ENCODE data around the gene TYSND1. TPM values are rescaled to one million over a fixed set of nuclear protein-coding genes. Genes with fewer than 3 reads are reported as not detected.
A peak's percentile ranks its signal among the peaks of the same experiment; 100 is the strongest.

TYSND1 gene
- total and polyA plus RNA-seq, 2 donors from 2014 or later, result 12.9 to 13.8 TPM

DNA sequence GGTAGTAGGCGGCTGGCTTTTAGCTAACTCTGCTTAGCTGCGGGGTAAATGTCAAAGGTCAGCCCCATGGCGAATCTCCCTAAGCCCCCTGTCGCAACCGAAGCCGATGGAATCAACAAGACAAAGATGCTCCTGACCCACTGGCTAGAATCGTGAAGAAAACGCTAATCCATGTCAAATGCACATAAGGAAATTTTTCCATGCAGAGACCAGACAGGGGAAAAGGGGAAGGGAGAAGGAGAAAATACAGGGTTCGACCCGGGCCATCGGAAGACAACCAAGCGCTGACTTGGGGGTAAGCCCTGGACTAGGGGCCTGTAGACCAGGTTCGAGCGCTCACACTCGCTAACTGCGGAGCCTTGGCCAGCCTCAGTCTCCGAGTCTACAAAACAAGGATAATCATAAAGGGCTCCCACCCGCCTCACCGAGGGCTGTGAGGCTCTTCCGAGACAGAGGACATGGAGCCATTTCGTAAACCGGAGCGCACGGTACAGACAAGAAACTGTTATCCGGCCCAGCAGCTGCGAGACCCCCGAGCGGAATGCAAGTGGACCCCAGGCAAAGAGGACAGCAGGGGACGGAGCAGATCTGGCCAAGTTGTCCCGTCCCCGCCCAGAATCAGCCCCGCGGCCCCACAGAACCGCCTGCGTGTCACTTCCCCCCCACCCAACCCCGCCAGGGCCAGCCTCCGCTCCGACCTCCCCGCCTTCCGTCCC lies 23.3 kb upstream of the TYSND1 start:
- H3K4me3 ChIP-seq (ENCODE audit: low read length in 3 of 3), result peak overlapping the region; percentile 87 to 98 (median 97)
- peak overlapping the region; percentile 94 for H3K27ac ChIP-seq (ENCODE audit: low read depth in 2 of 2, low read length in 2 of 2)
- peak in 3 of 5 donors; percentile 19 to 57 (median 35) for DNase-seq
- FAIRE-seq, result no peak
- peaks cover 0 to 12% (median 0%) of the 10 kb centered on the region in 3 donors for H3K4me1 ChIP-seq (ENCODE audit: control insufficient read depth in 2 of 3, insufficient read depth in 2 of 3, low read depth in 1 of 3, low read length in 3 of 3)
- intact Hi-C loops (cut with DNase I), result no loop called here
- H3K27me3 ChIP-seq (ENCODE audit: control insufficient read depth, insufficient read depth, low read length), result no peaks in the 10 kb centered on the region
- no peak for TF ChIP-seq CTCF (IDR thresholded peaks at IDR 0.05; ENCODE audit: borderline replicate concordance, extremely low read depth, insufficient read depth)
- H3K9ac ChIP-seq (ENCODE audit: low read length in 3 of 3), result peak overlapping the region; percentile 71 to 98 (median 90)
- H3K9me3 ChIP-seq (ENCODE audit: control insufficient read depth in 2 of 3, insufficient read depth in 1 of 3, low read length in 3 of 3), result no peaks in the 10 kb centered on the region
- H3K36me3 ChIP-seq (ENCODE audit: control insufficient read depth in 2 of 3, insufficient read depth in 3 of 3, low read length in 3 of 3), result peaks cover 0 to 2% (median 0%) of the 10 kb centered on the region in 3 donors

DNA sequence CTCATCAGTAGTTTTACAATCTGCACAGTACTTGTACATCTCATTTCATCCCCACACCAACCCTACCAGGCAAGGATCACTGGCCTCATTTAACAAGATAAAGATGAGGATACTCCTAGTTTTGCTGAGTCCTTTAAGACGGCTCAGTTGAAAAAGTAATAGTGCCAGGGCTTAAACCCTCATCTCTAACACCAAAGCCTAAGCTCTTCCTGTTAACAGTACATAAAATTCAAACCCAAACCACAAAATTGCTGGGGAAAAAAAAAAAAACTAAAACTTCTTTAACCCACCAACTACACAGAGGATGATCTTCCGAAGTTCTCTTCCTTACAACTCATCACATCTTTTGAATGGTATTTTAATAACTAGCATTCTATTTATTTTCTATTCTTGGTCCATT lies 22.5 kb upstream of the TYSND1 start:
- no peak overlapping the region for H3K27ac ChIP-seq (ENCODE audit: low read depth in 2 of 2, low read length in 2 of 2)
- peaks cover 0 to 2% (median 0%) of the 10 kb centered on the region in 3 donors for H3K36me3 ChIP-seq (ENCODE audit: control insufficient read depth in 2 of 3, insufficient read depth in 3 of 3, low read length in 3 of 3)
- FAIRE-seq (no peak), DNase-seq (no peak)
- intact Hi-C loops (cut with DNase I), result no loop called here
- no peaks in the 10 kb centered on the region for H3K9me3 ChIP-seq (ENCODE audit: control insufficient read depth in 2 of 3, insufficient read depth in 1 of 3, low read length in 3 of 3)
- H3K9ac ChIP-seq (ENCODE audit: low read length in 3 of 3), result peak overlapping the region; percentile 71 to 98 (median 90)
- H3K4me3 ChIP-seq (ENCODE audit: low read length in 3 of 3), result peak overlapping the region; percentile 22 to 98 (median 97)
- peaks cover 0 to 10% (median 0%) of the 10 kb centered on the region in 3 donors for H3K4me1 ChIP-seq (ENCODE audit: control insufficient read depth in 2 of 3, insufficient read depth in 2 of 3, low read depth in 1 of 3, low read length in 3 of 3)
- TF ChIP-seq CTCF (IDR thresholded peaks at IDR 0.05; ENCODE audit: borderline replicate concordance, extremely low read depth, insufficient read depth), result no peak
- no peaks in the 10 kb centered on the region for H3K27me3 ChIP-seq (ENCODE audit: control insufficient read depth, insufficient read depth, low read length)

GRCh38 chr10:70167246-70167645 lies 20.7 kb upstream of the TYSND1 start:
- DNase-seq (no peak), FAIRE-seq (no peak)
- intact Hi-C loops (cut with DNase I), result no loop called here
- no peak overlapping the region for H3K4me3 ChIP-seq (ENCODE audit: low read length in 3 of 3)
- H3K9me3 ChIP-seq (ENCODE audit: control insufficient read depth in 2 of 3, insufficient read depth in 1 of 3, low read length in 3 of 3), result no peaks in the 10 kb centered on the region
- H3K27me3 ChIP-seq (ENCODE audit: control insufficient read depth, insufficient read depth, low read length), result no peaks in the 10 kb centered on the region
- H3K4me1 ChIP-seq (ENCODE audit: control insufficient read depth in 2 of 3, insufficient read depth in 2 of 3, low read depth in 1 of 3, low read length in 3 of 3), result peaks cover 0 to 12% (median 0%) of the 10 kb centered on the region in 3 donors
- H3K36me3 ChIP-seq (ENCODE audit: control insufficient read depth in 2 of 3, insufficient read depth in 3 of 3, low read length in 3 of 3), result peaks cover 0 to 2% (median 0%) of the 10 kb centered on the region in 3 donors
- no peak overlapping the region for H3K27ac ChIP-seq (ENCODE audit: low read depth in 2 of 2, low read length in 2 of 2)
- H3K9ac ChIP-seq (ENCODE audit: low read length in 3 of 3), result no peak overlapping the region
- TF ChIP-seq CTCF (IDR thresholded peaks at IDR 0.05; ENCODE audit: borderline replicate concordance, extremely low read depth, insufficient read depth), result no peak
